GM12873 (cell line): ENCODE results near the gene ANXA1.

Experiments used
- CTCF ChIP-seq: IDR thresholded peaks from 2 replicates; pipeline ENCODE4 v1.5.1; 2012; ENCODE audit warnings: low read depth, mild to moderate bottlenecking, moderate library complexity, low read length, control low read depth; ENCODE audit not compliant: insufficient read depth; ENCODE audit errors: missing control alignments

Gene ANXA1

GRCh38 chr9:73116880-73117279, 34.8 kb upstream of the ANXA1 start:
- no peak for TF ChIP-seq CTCF

GRCh38 chr9:73118286-73118685, 33.4 kb upstream of the ANXA1 start:
- TF ChIP-seq CTCF = no peak

- TF ChIP-seq CTCF = no peak
Measured at GRCh38 chr9:73118898-73119554, 32.6 kb upstream of the ANXA1 start.

GRCh38 chr9:73121375-73121935, 30.2 kb upstream of the ANXA1 start:
- no peak for TF ChIP-seq CTCF

- TF ChIP-seq CTCF = no peak
Measured at GRCh38 chr9:73125651-73126050, 26.0 kb upstream of the ANXA1 start.

GRCh38 chr9:73129941-73130685, 21.6 kb upstream of the ANXA1 start:
- no peak for TF ChIP-seq CTCF

- TF ChIP-seq CTCF = no peak
Measured at GRCh38 chr9:73131461-73131860, 20.2 kb upstream of the ANXA1 start.
